ENCODE data around the gene RNASE2.
"Not testable (repeated sequence)": the region's sequence is repeated elsewhere in the genome, so short reads cannot be mapped to it uniquely, and the experiment has no call there.

RNASE2 gene

DNA sequence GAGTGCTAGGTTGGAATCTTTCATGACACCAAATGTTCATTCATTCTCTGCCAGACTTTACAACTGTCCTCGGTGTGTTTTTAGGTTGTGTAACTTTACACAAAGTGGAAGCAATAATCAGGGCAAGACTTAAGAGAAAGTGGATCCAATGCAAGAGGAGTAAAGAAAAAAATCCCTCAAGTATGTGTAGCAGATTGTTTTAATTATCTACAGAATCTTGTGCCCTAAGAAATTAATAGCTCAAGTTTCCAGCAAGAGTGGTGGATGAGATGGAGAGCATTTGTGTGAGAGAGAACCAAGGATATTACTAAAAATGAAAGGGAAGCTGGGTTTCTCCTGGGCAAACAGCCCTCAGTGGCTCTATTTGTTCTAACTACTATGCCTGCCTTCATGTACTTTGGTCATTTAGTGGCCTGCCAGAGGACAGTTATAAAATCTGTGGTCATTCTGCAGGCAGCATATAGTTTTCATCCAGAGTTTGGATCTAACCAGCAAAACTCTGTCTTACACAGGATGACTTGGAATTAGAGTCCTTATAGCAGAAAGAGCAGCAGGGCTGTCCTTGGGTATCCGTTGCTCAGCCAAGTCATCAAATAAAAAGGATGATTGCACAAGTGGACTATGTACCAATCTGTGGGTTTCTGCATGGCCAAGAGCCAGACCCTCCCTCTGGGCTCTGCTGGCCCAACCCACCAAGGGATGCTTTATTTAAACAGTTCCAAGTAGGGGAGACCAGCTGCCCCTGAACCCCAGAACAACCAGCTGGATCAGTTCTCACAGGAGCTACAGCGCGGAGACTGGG is at the start of gene RNASE2:
Gene RNASE2, plus strand, starts transcription at position 752 of the 802 bp plus-strand sequence. CDS start 285 bp downstream, outside the sequence.
- H3K27ac ChIP-seq (ENCODE audit: low read depth, low read length); H3K27me3 ChIP-seq (ENCODE audit: control insufficient read depth, insufficient read depth, low read length); H3K9me3 ChIP-seq (ENCODE audit: control insufficient read depth, insufficient read depth, low read length); H3K4me1 ChIP-seq (ENCODE audit: control insufficient read depth, insufficient read depth, low read length); H3K9ac ChIP-seq (ENCODE audit: low read depth, low read length); H3K36me3 ChIP-seq (ENCODE audit: control insufficient read depth, insufficient read depth, low read length); H3K4me3 ChIP-seq (ENCODE audit: low read depth, low read length): not testable (repeated sequence)

DNA sequence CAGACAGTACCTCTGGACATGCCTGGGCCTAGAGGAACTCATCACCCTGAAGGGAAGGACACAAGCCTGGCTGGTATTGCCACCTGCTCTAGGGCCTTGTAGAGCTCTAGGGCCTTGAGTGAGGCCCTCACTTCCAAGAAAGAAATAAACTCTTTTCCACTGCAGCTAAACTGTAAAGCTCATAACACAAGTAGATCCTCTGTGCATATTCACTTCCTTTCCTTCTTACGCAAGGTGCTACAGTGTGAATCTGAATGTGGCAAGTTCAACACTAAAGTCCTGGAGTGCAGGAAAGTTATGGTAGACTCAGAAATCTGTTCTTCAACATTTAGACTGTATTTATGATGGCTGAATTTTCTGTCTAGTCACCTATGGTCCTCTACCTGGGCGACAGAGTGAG is 49.6 kb upstream of the RNASE2 start:
- no peaks in the 10 kb centered on the region for H3K9me3 ChIP-seq (ENCODE audit: control insufficient read depth, insufficient read depth, low read length)
- no peak overlapping the region for H3K9ac ChIP-seq (ENCODE audit: low read depth, low read length)
- H3K27me3 ChIP-seq (ENCODE audit: control insufficient read depth, insufficient read depth, low read length), result no peaks in the 10 kb centered on the region
- no peaks in the 10 kb centered on the region for H3K36me3 ChIP-seq (ENCODE audit: control insufficient read depth, insufficient read depth, low read length)
- H3K4me3 ChIP-seq (ENCODE audit: low read depth, low read length), result no peak overlapping the region
- H3K4me1 ChIP-seq (ENCODE audit: control insufficient read depth, insufficient read depth, low read length), result peaks cover 8% of the 10 kb centered on the region; the same call in 1 of the 2 replicates
- no peak overlapping the region for H3K27ac ChIP-seq (ENCODE audit: low read depth, low read length)

DNA sequence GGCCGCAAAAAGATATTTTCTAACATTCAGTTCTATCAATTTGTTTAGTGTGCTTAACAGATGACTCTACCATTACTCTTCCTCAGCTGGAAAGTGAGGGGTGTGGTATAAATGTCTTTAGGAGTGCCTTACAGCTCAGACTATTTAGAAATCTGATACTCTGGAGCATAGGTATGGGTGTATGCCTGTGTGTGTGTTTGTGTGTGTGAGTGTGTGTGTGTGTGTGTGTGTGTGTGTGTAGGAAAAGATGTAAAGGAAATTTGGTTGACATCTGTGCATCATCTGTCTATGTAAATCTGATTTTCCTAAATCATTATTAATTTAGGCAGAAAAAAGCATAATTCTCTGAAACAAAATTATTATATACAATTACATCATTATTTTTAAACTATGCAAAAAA is 48.1 kb upstream of the RNASE2 start:
- no peak overlapping the region for H3K4me3 ChIP-seq (ENCODE audit: low read depth, low read length)
- no peaks in the 10 kb centered on the region for H3K9me3 ChIP-seq (ENCODE audit: control insufficient read depth, insufficient read depth, low read length)
- H3K27ac ChIP-seq (ENCODE audit: low read depth, low read length), result no peak overlapping the region
- peaks cover 8% of the 10 kb centered on the region; the same call in 1 of the 2 replicates for H3K4me1 ChIP-seq (ENCODE audit: control insufficient read depth, insufficient read depth, low read length)
- H3K27me3 ChIP-seq (ENCODE audit: control insufficient read depth, insufficient read depth, low read length), result no peaks in the 10 kb centered on the region
- no peak overlapping the region for H3K9ac ChIP-seq (ENCODE audit: low read depth, low read length)
- no peaks in the 10 kb centered on the region for H3K36me3 ChIP-seq (ENCODE audit: control insufficient read depth, insufficient read depth, low read length)

DNA sequence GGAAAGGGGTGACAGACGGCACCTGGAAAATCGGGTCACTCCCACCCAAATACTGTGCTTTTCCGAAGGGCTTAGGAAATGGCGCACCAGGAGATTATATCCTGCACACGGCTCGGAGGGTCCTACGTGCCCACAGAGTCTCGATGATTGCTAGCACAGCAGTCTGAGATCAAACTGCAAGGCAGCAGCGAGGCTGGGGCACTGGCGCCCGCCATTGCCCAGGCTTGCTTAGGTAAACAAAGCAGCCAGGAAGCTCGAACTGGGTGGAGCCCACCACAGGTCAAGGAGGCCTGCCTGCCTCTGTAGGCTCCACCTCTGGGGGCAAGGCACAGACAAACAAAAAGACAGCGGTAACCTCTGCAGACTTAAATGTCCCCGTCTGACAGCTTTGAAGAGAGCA is 44.5 kb upstream of the RNASE2 start:
- H3K9ac ChIP-seq (ENCODE audit: low read depth, low read length); H3K36me3 ChIP-seq (ENCODE audit: control insufficient read depth, insufficient read depth, low read length); H3K27ac ChIP-seq (ENCODE audit: low read depth, low read length); H3K4me1 ChIP-seq (ENCODE audit: control insufficient read depth, insufficient read depth, low read length); H3K4me3 ChIP-seq (ENCODE audit: low read depth, low read length); H3K27me3 ChIP-seq (ENCODE audit: control insufficient read depth, insufficient read depth, low read length); H3K9me3 ChIP-seq (ENCODE audit: control insufficient read depth, insufficient read depth, low read length): not testable (repeated sequence)

DNA sequence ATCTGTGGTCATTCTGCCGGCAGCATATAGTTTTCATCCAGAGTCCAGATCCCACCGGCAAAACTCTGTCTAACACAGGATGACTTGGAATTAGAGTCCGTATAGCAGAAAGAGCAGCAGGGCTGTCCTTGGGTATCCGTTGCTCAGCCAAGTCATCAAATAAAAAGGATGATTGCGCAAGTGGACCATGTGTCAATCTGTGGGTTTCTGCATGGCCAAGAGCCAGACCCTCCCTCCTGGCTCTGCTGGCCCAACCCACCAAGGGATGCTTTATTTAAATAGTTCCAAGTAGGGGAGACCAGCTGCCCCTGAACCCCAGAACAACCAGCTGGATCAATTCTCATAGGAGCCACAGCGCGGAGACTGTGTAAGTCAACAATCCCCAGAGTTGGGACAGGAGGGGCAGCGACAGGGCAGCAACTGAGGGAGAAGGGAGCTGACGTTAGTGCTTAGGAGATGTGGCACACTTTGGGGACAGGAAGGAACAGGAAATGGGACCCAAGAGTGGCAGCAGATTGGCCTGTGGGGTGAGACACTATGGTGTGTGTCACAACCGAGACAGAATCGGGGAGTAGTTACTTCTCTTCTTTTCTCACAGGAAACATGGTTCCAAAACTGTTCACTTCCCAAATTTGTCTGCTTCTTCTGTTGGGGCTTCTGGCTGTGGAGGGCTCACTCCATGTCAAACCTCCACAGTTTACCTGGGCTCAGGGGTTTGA is 36.1 kb upstream of the RNASE2 start:
- not testable (repeated sequence) for H3K4me1 ChIP-seq (ENCODE audit: control insufficient read depth, insufficient read depth, low read length); H3K36me3 ChIP-seq (ENCODE audit: control insufficient read depth, insufficient read depth, low read length); H3K27ac ChIP-seq (ENCODE audit: low read depth, low read length); H3K27me3 ChIP-seq (ENCODE audit: control insufficient read depth, insufficient read depth, low read length); H3K9me3 ChIP-seq (ENCODE audit: control insufficient read depth, insufficient read depth, low read length); H3K9ac ChIP-seq (ENCODE audit: low read depth, low read length); H3K4me3 ChIP-seq (ENCODE audit: low read depth, low read length)

DNA sequence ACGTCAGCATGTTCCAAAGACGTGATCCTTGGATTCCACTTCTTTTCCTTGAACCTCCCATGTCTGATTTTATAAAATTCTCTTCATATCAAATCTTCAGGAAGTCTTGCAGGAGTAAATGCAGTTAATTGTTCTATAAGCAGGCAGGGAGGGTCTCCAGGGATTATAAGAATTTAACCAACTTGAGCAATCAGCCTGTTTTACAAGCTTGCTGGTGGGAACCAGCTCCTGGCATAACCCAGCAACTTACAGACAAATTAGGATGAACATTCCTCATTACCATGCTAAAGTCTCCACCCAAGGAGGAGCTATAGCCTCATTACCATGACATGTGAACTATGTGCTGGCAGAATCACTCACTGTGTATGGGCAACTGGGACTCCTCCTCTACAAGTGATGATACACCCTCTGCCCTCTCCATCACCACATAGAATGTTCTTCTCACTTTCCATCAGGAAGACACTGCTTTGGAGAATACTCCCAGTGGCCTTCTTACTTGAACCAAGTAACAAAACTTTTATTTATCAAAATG is 31.5 kb upstream of the RNASE2 start:
- H3K36me3 ChIP-seq (ENCODE audit: control insufficient read depth, insufficient read depth, low read length); H3K27me3 ChIP-seq (ENCODE audit: control insufficient read depth, insufficient read depth, low read length); H3K4me1 ChIP-seq (ENCODE audit: control insufficient read depth, insufficient read depth, low read length); H3K9me3 ChIP-seq (ENCODE audit: control insufficient read depth, insufficient read depth, low read length); H3K27ac ChIP-seq (ENCODE audit: low read depth, low read length); H3K9ac ChIP-seq (ENCODE audit: low read depth, low read length); H3K4me3 ChIP-seq (ENCODE audit: low read depth, low read length): not testable (repeated sequence)

DNA sequence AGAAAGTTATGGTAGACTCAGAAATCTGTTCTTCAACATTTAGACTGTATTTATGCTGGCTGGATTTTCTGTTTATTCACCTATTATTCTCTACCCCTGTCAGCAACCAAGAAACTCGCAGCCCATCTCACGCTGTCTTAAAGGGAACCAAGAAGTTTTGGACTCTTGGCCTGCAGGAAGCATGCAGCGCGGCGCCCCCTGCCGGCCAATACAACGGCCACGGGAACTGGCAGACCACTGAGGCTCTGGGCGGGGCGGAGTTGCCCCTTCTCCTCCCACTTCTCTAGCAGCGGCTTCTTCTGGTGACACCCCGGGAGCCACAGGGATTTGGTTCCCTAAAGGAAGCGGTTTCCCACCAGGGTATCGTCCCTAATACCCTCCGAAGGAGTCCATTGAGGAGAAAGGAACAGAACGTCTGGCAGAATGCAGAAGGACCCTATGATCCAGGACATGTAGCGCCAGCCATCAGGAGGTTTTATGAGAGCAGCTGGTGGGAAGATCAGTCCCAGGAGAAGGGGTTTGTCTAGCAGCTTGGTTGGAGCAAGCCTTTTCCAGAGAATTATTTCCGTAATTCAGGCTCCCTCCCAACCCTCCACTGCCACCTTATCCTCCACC is 21.0 kb upstream of the RNASE2 start:
- H3K4me3 ChIP-seq (ENCODE audit: low read depth, low read length), result no peak overlapping the region

DNA sequence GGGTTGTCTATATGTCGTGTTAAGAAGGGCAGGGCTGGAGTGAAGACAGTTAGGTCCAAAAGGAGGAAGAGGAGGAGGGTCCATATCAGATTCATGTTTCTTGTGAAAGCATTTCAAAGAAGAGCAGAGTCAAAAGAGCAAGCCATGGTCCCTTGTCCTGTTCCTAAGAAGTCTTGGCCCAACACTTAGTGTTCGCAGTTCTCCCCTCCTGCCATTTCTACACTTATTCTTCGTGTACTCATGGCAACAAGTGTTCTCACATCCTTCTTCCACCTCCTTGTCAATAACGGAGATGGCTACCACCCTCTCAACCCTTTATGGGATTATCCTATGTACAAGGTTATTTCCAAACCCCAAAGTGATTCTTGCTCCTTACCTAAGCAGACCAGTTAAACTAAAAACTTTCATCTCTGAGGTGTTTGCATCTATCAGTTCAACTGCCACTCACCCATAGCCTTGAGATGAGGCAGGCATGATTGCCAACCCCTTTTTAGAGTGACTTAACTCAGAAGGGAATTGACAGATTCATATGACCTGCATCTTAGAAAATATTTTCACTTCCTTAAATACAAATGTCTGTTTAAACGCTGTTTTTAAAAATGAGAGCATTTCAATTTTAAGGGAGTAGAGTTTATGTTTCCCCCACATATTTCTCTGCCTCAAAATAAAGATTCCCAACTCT is 19.8 kb upstream of the RNASE2 start:
- no peak overlapping the region for H3K4me3 ChIP-seq (ENCODE audit: low read depth, low read length)
- peaks cover 8% of the 10 kb centered on the region; the same call in 1 of the 2 replicates for H3K27me3 ChIP-seq (ENCODE audit: control insufficient read depth, insufficient read depth, low read length)
- H3K9ac ChIP-seq (ENCODE audit: low read depth, low read length), result no peak overlapping the region
- H3K9me3 ChIP-seq (ENCODE audit: control insufficient read depth, insufficient read depth, low read length), result no peaks in the 10 kb centered on the region
- H3K27ac ChIP-seq (ENCODE audit: low read depth, low read length), result no peak overlapping the region
- no peaks in the 10 kb centered on the region for H3K36me3 ChIP-seq (ENCODE audit: control insufficient read depth, insufficient read depth, low read length)
- H3K4me1 ChIP-seq (ENCODE audit: control insufficient read depth, insufficient read depth, low read length), result no peaks in the 10 kb centered on the region

More for the DNA sequence above, 21.0 kb upstream of the RNASE2 start:
- H3K36me3 ChIP-seq (ENCODE audit: control insufficient read depth, insufficient read depth, low read length), result no peaks in the 10 kb centered on the region
- no peaks in the 10 kb centered on the region for H3K4me1 ChIP-seq (ENCODE audit: control insufficient read depth, insufficient read depth, low read length)
- peaks cover 8% of the 10 kb centered on the region; the same call in 1 of the 2 replicates for H3K27me3 ChIP-seq (ENCODE audit: control insufficient read depth, insufficient read depth, low read length)
- H3K9me3 ChIP-seq (ENCODE audit: control insufficient read depth, insufficient read depth, low read length), result no peaks in the 10 kb centered on the region
- H3K9ac ChIP-seq (ENCODE audit: low read depth, low read length), result no peak overlapping the region
- no peak overlapping the region for H3K27ac ChIP-seq (ENCODE audit: low read depth, low read length)

DNA sequence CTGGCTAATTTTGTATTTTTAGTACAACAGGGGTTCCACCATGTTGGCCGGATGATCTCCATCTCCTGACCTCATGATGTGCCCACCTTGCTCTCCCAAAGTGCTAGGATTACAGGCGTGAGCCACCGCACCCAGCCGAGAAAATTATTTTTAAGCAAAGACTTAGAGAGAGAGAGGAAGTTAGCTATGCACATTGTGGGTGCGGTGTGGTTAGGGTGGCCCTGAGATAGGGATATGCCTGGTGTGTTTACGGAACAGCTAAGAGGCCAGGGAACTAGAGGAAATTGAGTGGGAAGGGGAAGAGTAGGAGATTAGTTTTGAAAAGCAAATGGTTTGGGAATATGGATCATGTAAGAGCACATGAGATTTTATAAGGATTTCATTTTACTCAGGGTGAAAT is 10.1 kb upstream of the RNASE2 start:
- H3K4me1 ChIP-seq (ENCODE audit: control insufficient read depth, insufficient read depth, low read length); H3K27ac ChIP-seq (ENCODE audit: low read depth, low read length); H3K4me3 ChIP-seq (ENCODE audit: low read depth, low read length); H3K27me3 ChIP-seq (ENCODE audit: control insufficient read depth, insufficient read depth, low read length); H3K36me3 ChIP-seq (ENCODE audit: control insufficient read depth, insufficient read depth, low read length); H3K9me3 ChIP-seq (ENCODE audit: control insufficient read depth, insufficient read depth, low read length); H3K9ac ChIP-seq (ENCODE audit: low read depth, low read length): not testable (repeated sequence)

DNA sequence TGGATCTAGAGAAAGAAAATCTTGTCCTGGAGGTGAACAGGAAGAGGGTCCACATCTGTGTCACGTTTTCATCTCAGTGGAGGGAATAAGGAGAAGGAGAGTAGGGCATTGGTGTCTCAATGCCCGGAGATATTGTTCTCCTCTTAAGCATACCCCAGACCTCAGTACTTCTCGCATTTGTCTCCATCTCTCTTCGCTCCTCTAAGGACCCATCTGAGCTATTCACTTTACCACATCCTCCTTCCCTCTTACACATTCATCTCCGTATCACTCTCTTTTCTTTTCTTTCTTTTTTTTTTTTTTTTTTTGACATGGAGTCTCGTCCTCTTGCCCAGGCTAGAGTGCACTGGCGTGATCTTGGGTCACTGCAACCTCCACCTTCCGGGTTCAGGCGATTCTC is 8.6 kb upstream of the RNASE2 start:
- H3K4me3 ChIP-seq (ENCODE audit: low read depth, low read length); H3K27me3 ChIP-seq (ENCODE audit: control insufficient read depth, insufficient read depth, low read length); H3K9ac ChIP-seq (ENCODE audit: low read depth, low read length); H3K27ac ChIP-seq (ENCODE audit: low read depth, low read length); H3K9me3 ChIP-seq (ENCODE audit: control insufficient read depth, insufficient read depth, low read length); H3K36me3 ChIP-seq (ENCODE audit: control insufficient read depth, insufficient read depth, low read length); H3K4me1 ChIP-seq (ENCODE audit: control insufficient read depth, insufficient read depth, low read length): not testable (repeated sequence)

Measured in HUES48 (cell line).